Measurements from ENCODE around the gene SEPTIN12. TPM values are rescaled to one million over a fixed set of nuclear protein-coding genes. Genes with fewer than 3 reads are reported as not detected.

The SEPTIN12 gene
- total RNA-seq, 1 experiment from 2014 or later, result not detected

GRCh38 chr16:4799171-4799855, 11.2 kb upstream of the SEPTIN12 start:
- Histone ChIP-seq H3K36me3 (ENCODE audit: insufficient read depth, low read length, poor library complexity, severe bottlenecking) (peaks cover 2% of the 10 kb centered on the region), H3K4me1 (ENCODE audit: insufficient read depth, low read length, poor library complexity, severe bottlenecking) (peaks cover 3% of the 10 kb centered on the region), H3K4me3 (ENCODE audit: low read depth, low read length, poor library complexity, severe bottlenecking) (no peak overlapping the region), H3K27me3 (replicated peaks; ENCODE audit: insufficient read depth, low read depth, low read length, poor library complexity) (no peaks in the 10 kb centered on the region), H3K9me3 (ENCODE audit: low read depth, low read length, poor library complexity, severe bottlenecking) (no peaks in the 10 kb centered on the region), H3K27ac (ENCODE audit: low read depth, low read length, poor library complexity, severe bottlenecking) (no peak overlapping the region)
- intact Hi-C loops (cut with micrococcal nuclease; ENCODE audit: unreplicated experiment), result no loop called here
- no peak for DNase-seq (ENCODE audit: low spot score)
- ChIA-PET CTCF (no interaction called here), POLR2A (ENCODE audit: low non-redundant PET) (no interaction called here)
- no TSS peak for BruUV-seq (replicated peaks)
- TF ChIP-seq CTCF (conservative IDR thresholded peaks at IDR 0.05; ENCODE audit: low read depth, low read length), result no peak
- TF ChIP-seq EZH2 (IDR thresholded peaks at IDR 0.05; ENCODE audit: borderline replicate concordance, low read depth, low read length, poor library complexity, severe bottlenecking), result no peak

GRCh38 chr16:4798456-4798855, 10.3 kb upstream of the SEPTIN12 start:
- no TSS peak for BruUV-seq (replicated peaks)
- no peak for DNase-seq (ENCODE audit: low spot score)
- intact Hi-C loops (cut with micrococcal nuclease; ENCODE audit: unreplicated experiment), result no loop called here
- no peaks in the 10 kb centered on the region for H3K9me3 ChIP-seq (ENCODE audit: low read depth, low read length, poor library complexity, severe bottlenecking)
- H3K4me1 ChIP-seq (ENCODE audit: insufficient read depth, low read length, poor library complexity, severe bottlenecking), result peaks cover 3% of the 10 kb centered on the region
- H3K27me3 ChIP-seq (replicated peaks; ENCODE audit: insufficient read depth, low read depth, low read length, poor library complexity), result no peaks in the 10 kb centered on the region
- no peak overlapping the region for H3K4me3 ChIP-seq (ENCODE audit: low read depth, low read length, poor library complexity, severe bottlenecking)
- ChIA-PET CTCF (interaction anchor here (0.6 kb wide), 1 partner anchor 111 kb away, joined by 3 read pairs; no protein-coding TSS in a partner anchor), POLR2A (ENCODE audit: low non-redundant PET) (no interaction called here)
- H3K27ac ChIP-seq (ENCODE audit: low read depth, low read length, poor library complexity, severe bottlenecking), result no peak overlapping the region
- no peaks in the 10 kb centered on the region for H3K36me3 ChIP-seq (ENCODE audit: insufficient read depth, low read length, poor library complexity, severe bottlenecking)
- TF ChIP-seq CTCF (conservative IDR thresholded peaks at IDR 0.05; ENCODE audit: low read depth, low read length) (no peak), EZH2 (IDR thresholded peaks at IDR 0.05; ENCODE audit: borderline replicate concordance, low read depth, low read length, poor library complexity, severe bottlenecking) (no peak)

GRCh38 chr16:4797805-4798252, 9.7 kb upstream of the SEPTIN12 start:
- no peak overlapping the region for H3K27ac ChIP-seq (ENCODE audit: low read depth, low read length, poor library complexity, severe bottlenecking)
- POLR2A ChIA-PET (ENCODE audit: low non-redundant PET), result no interaction called here
- no peaks in the 10 kb centered on the region for H3K27me3 ChIP-seq (replicated peaks; ENCODE audit: insufficient read depth, low read depth, low read length, poor library complexity)
- H3K9me3 ChIP-seq (ENCODE audit: low read depth, low read length, poor library complexity, severe bottlenecking), result no peaks in the 10 kb centered on the region
- no peak for DNase-seq (ENCODE audit: low spot score)
- H3K36me3 ChIP-seq (ENCODE audit: insufficient read depth, low read length, poor library complexity, severe bottlenecking), result no peaks in the 10 kb centered on the region
- no peaks in the 10 kb centered on the region for H3K4me1 ChIP-seq (ENCODE audit: insufficient read depth, low read length, poor library complexity, severe bottlenecking)
- CTCF ChIA-PET, result interaction anchor here (0.6 kb wide), 1 partner anchor 111 kb away, joined by 3 read pairs; no protein-coding TSS in a partner anchor
- H3K4me3 ChIP-seq (ENCODE audit: low read depth, low read length, poor library complexity, severe bottlenecking), result no peak overlapping the region
- intact Hi-C loops (cut with micrococcal nuclease; ENCODE audit: unreplicated experiment), result no loop called here
- TF ChIP-seq EZH2 (IDR thresholded peaks at IDR 0.05; ENCODE audit: borderline replicate concordance, low read depth, low read length, poor library complexity, severe bottlenecking) (no peak), CTCF (conservative IDR thresholded peaks at IDR 0.05; ENCODE audit: low read depth, low read length) (no peak)
- BruUV-seq (replicated peaks), result no TSS peak

Data from A673 (cell line).